CD8-positive, alpha-beta memory T cell (primary cell): Measurements from ENCODE around the gene HOXB1. TPM values are rescaled to one million over a fixed set of nuclear protein-coding genes. Genes with fewer than 3 reads are reported as not detected.

Source experiments
- CTCF ChIA-PET: fragments of 350-600 bp; sonication (Branson Sonifier 250); formaldehyde crosslinking; loops from one replicate; lab custom pipeline; 2021; ENCODE audit warnings: antibody characterized with exemption; lab: Charles Lee
- POLR2A ChIA-PET: fragments of 350-600 bp; sonication (Branson Sonifier 250); formaldehyde crosslinking; loops from one replicate; lab custom pipeline; 2021; ENCODE audit warnings: antibody characterized with exemption; lab: Charles Lee
- DNase-seq, 5 donors: peaks; one replicate each; pipeline versions ENCODE4 v3.0.0 to v3.0.0-alpha.2; 2020 to 2022; ENCODE audit warnings: mixed read lengths in 1 of 5
- H3K27ac ChIP-seq: one replicate; pipeline ENCODE4 v1.7.0; 2013; ENCODE audit warnings: low read depth, mild to moderate bottlenecking, low read length, moderate library complexity
- H3K27me3 ChIP-seq: 2 replicates; pipeline ENCODE4 v1.7.0; 2013; ENCODE audit warnings: low read length, mild to moderate bottlenecking; ENCODE audit not compliant: insufficient read depth, poor library complexity, severe bottlenecking
- H3K36me3 ChIP-seq: 2 replicates; pipeline ENCODE4 v1.7.0; 2013; ENCODE audit warnings: mild to moderate bottlenecking, low read length, moderate library complexity; ENCODE audit not compliant: insufficient read depth
- H3K4me1 ChIP-seq: 2 replicates; pipeline ENCODE4 v1.7.0; 2013; ENCODE audit warnings: mild to moderate bottlenecking, low read length, moderate library complexity; ENCODE audit not compliant: insufficient read depth
- H3K4me3 ChIP-seq: 2 replicates; pipeline ENCODE4 v1.7.0; 2013; ENCODE audit warnings: mild to moderate bottlenecking, low read length
- H3K9me3 ChIP-seq: 2 replicates; pipeline ENCODE4 v1.7.0; 2013; ENCODE audit warnings: mild to moderate bottlenecking, low read length
- H3K27ac Mint-ChIP-seq, 8 donors: one replicate each; pipeline ENCODE4 v1.8.0; 2020 to 2021; ENCODE audit warnings: mixed read lengths in 8 of 8, mild to moderate bottlenecking in 6 of 8, inconsistent platforms in 3 of 8, moderate library complexity in 3 of 8
- H3K27me3 Mint-ChIP-seq, 2 donors: one replicate each; pipeline ENCODE4 v1.8.0; 2020 to 2021; ENCODE audit warnings: mixed read lengths in 2 of 2, mild to moderate bottlenecking in 1 of 2, moderate library complexity in 1 of 2
- H3K36me3 Mint-ChIP-seq, 3 donors: one replicate each; pipeline ENCODE4 v1.8.0; 2020 to 2021; ENCODE audit warnings: mixed read lengths in 3 of 3, inconsistent platforms in 1 of 3, mild to moderate bottlenecking in 1 of 3
- H3K4me1 Mint-ChIP-seq, 3 donors: one replicate each; pipeline ENCODE4 v1.8.0; 2020 to 2021; ENCODE audit warnings: mixed read lengths in 3 of 3, inconsistent platforms in 1 of 3, mild to moderate bottlenecking in 1 of 3
- H3K4me3 Mint-ChIP-seq, 7 donors: one replicate each; pipeline ENCODE4 v1.8.0; 2020 to 2021; ENCODE audit warnings: mixed read lengths in 7 of 7, mild to moderate bottlenecking in 6 of 7, moderate library complexity in 4 of 7, inconsistent platforms in 2 of 7
- H3K9me3 Mint-ChIP-seq, 5 donors: one replicate each; pipeline ENCODE4 v1.8.0; 2020 to 2022; ENCODE audit warnings: mixed read lengths in 5 of 5, mild to moderate bottlenecking in 3 of 5, moderate library complexity in 2 of 5, inconsistent platforms in 1 of 5
- polyA plus RNA-seq: library from polyadenylated mRNA; unstranded; fragments of 300-500 nt; fragmentation: Illumina TruSeq; gene quantifications from one replicate; pipeline ENCODE4 v1.2.3, GENCODE V29; 2021
- total RNA-seq, 2 experiments: library from RNA; stranded (reverse); gene quantifications; one replicate each; pipeline ENCODE4 v1.2.3, GENCODE V29; 2021

HOXB1 gene
- total and polyA plus RNA-seq, 3 experiments from 2014 or later, result not detected

- POLR2A ChIA-PET, result no interaction called here
- CTCF ChIA-PET, result interaction anchor here (1.0 to 2.6 kb wide), 2 partner anchors 12 to 62 kb away, joined by 4 to 7 read pairs; no protein-coding TSS in a partner anchor
- DNase-seq, result peak in 1 of 5 donors; percentile 26
- H3K36me3 ChIP-seq, result no peaks in the 10 kb centered on the region
- H3K4me3 ChIP-seq, result no peak overlapping the region
- Mint-ChIP-seq H3K36me3 (peaks cover 0 to 6% (median 4%) of the 10 kb centered on the region in 3 donors), H3K4me1 (peaks cover 4 to 13% (median 6%) of the 10 kb centered on the region in 3 donors), H3K27ac (peak overlapping the region in 6 of 8 donors; percentile 30 to 91 (median 68)), H3K9me3 (no peaks in the 10 kb centered on the region), H3K27me3 (peaks cover 9 to 14% of the 10 kb centered on the region in 2 donors), H3K4me3 (peak overlapping the region; percentile 75 to 88 (median 83))
- no peaks in the 10 kb centered on the region for H3K4me1 ChIP-seq
- no peaks in the 10 kb centered on the region for H3K27me3 ChIP-seq
- H3K27ac ChIP-seq, result no peak overlapping the region
- no peaks in the 10 kb centered on the region for H3K9me3 ChIP-seq
Measured at GRCh38 chr17:48555258-48556228, 24.7 kb upstream of the HOXB1 start.

GRCh38 chr17:48554412-48555257 lies 23.8 kb upstream of the HOXB1 start:
- Mint-ChIP-seq H3K9me3 (no peaks in the 10 kb centered on the region), H3K36me3 (peaks cover 0 to 7% (median 6%) of the 10 kb centered on the region in 3 donors), H3K4me3 (peak overlapping the region in 5 of 7 donors; percentile 5 to 87 (median 77)), H3K27me3 (peaks cover 9 to 14% of the 10 kb centered on the region in 2 donors), H3K27ac (peak overlapping the region in 3 of 8 donors; percentile 30 to 89 (median 66)), H3K4me1 (peaks cover 4 to 13% (median 6%) of the 10 kb centered on the region in 3 donors)
- Histone ChIP-seq H3K27me3 (no peaks in the 10 kb centered on the region), H3K4me1 (no peaks in the 10 kb centered on the region), H3K27ac (no peak overlapping the region), H3K4me3 (no peak overlapping the region), H3K9me3 (no peaks in the 10 kb centered on the region), H3K36me3 (no peaks in the 10 kb centered on the region)
- POLR2A ChIA-PET, result no interaction called here
- CTCF ChIA-PET, result interaction anchor here (1.0 to 2.6 kb wide), 2 partner anchors 11 to 62 kb away, joined by 4 to 7 read pairs; no protein-coding TSS in a partner anchor
- peak in 1 of 5 donors; percentile 34 for DNase-seq

- no peak for DNase-seq
- Mint-ChIP-seq H3K36me3 (peaks cover 0 to 8% (median 7%) of the 10 kb centered on the region in 3 donors), H3K4me1 (peaks cover 4 to 13% (median 6%) of the 10 kb centered on the region in 3 donors), H3K27me3 (peaks cover 9 to 14% of the 10 kb centered on the region in 2 donors), H3K4me3 (no peak overlapping the region), H3K9me3 (no peaks in the 10 kb centered on the region), H3K27ac (peak overlapping the region in 1 of 8 donors; percentile 46)
- ChIA-PET POLR2A (no interaction called here), CTCF (no interaction called here)
- peaks cover 2% of the 10 kb centered on the region for H3K4me1 ChIP-seq
- no peaks in the 10 kb centered on the region for H3K27me3 ChIP-seq
- no peaks in the 10 kb centered on the region for H3K36me3 ChIP-seq
- H3K9me3 ChIP-seq, result no peaks in the 10 kb centered on the region
- H3K4me3 ChIP-seq, result no peak overlapping the region
- no peak overlapping the region for H3K27ac ChIP-seq
Measured at GRCh38 chr17:48553826-48554225, 23.0 kb upstream of the HOXB1 start.

GRCh38 chr17:48553190-48553547 lies 22.4 kb upstream of the HOXB1 start:
- no peak overlapping the region for H3K4me3 ChIP-seq
- H3K27me3 ChIP-seq, result no peaks in the 10 kb centered on the region
- peak in 1 of 5 donors; percentile 40 for DNase-seq
- H3K27ac ChIP-seq, result no peak overlapping the region
- ChIA-PET CTCF (no interaction called here), POLR2A (no interaction called here)
- H3K36me3 Mint-ChIP-seq, result peaks cover 0 to 8% (median 5%) of the 10 kb centered on the region in 3 donors
- H3K27ac Mint-ChIP-seq, result no peak overlapping the region
- peaks cover 5 to 19% (median 11%) of the 10 kb centered on the region in 3 donors for H3K4me1 Mint-ChIP-seq
- H3K9me3 ChIP-seq, result no peaks in the 10 kb centered on the region
- H3K4me3 Mint-ChIP-seq, result no peak overlapping the region
- H3K4me1 ChIP-seq, result peaks cover 7% of the 10 kb centered on the region
- H3K9me3 Mint-ChIP-seq, result no peaks in the 10 kb centered on the region
- no peaks in the 10 kb centered on the region for H3K36me3 ChIP-seq
- H3K27me3 Mint-ChIP-seq, result peaks cover 9 to 14% of the 10 kb centered on the region in 2 donors

DNA sequence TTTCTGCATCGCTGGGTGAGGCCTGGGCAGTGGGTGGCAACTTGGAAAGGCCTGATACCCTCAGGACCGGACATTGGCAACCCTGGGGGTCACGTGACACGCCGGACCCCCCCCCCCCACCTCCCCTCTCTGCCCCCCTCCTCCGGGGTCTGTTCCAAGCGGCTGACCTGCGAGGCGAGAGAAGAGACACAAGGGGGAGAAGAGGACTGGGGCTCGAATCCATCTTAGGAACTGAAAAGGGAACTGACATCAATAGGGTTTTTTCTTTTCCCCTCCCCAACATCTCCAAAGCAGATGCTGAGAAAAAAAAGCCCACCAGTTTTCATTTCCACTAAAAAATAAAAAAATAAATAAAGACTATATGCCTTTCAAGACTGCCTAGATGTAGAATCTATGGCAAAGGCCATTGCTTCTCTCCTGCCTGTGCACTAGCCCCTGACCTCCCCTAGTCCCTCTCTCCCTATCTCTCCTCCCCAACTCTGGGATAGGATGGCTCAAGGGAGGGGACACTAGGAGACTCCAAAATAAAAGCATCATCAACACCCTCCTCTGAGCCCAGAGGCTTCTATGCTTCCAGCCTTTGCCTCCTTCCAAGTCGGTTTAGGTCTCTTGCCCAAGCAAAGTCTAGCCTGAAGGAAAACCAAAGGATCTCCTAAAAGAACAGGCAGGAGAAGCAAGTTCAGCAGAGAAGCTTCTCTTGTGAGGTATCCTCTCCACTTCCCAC lies 21.8 kb upstream of the HOXB1 start:
- Mint-ChIP-seq H3K9me3 (no peaks in the 10 kb centered on the region), H3K4me1 (peaks cover 8 to 24% (median 16%) of the 10 kb centered on the region in 3 donors), H3K4me3 (no peak overlapping the region), H3K36me3 (peaks cover 0 to 8% (median 5%) of the 10 kb centered on the region in 3 donors), H3K27ac (no peak overlapping the region), H3K27me3 (peaks cover 9 to 10% of the 10 kb centered on the region in 2 donors)
- DNase-seq, result peak in 1 of 5 donors; percentile 6
- H3K27ac ChIP-seq, result no peak overlapping the region
- no peaks in the 10 kb centered on the region for H3K9me3 ChIP-seq
- ChIA-PET POLR2A (no interaction called here), CTCF (no interaction called here)
- H3K27me3 ChIP-seq, result no peaks in the 10 kb centered on the region
- no peaks in the 10 kb centered on the region for H3K36me3 ChIP-seq
- no peak overlapping the region for H3K4me3 ChIP-seq
- H3K4me1 ChIP-seq, result peaks cover 12% of the 10 kb centered on the region

DNA sequence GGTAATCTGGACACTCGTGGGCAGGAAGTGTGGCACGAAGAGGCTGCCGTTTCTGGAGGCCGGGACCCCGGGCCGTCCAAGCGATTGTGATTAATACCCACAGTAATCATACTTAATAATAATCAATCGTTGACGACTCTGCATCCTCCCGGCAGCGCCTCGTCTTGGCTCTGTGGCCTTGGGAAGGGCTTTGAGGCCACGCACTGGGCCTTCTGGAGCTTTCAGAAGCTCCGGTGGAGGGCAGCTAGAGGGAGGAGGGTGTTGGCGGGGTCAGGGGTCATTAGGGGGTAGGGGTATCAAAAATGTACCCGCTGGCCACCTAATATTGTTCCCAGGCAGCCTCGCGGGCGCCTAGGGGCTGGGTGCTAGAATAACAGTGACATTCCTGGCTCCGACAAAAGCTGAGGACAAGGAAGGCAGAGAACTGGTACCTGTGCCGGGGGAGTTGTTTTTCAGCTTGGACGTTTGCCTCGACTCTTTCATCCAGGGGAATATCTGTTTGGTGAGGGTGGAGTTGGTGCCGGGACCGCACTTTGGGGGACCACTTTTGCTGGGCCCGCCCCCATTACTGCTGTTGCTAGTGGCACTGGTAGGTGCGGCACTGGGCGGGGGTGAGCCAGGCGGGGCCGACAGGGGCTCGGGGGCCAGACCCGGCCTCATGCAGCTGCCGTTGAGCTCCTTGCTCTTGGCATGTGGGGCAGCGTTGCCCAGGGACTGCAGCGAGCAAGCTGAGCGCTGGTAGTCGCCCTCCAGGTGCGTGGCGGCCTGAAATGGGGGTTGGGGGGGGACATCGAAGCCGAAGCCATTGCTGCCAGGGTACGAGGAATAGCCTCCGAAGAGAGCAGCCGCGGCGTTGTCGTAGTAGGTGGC lies 21.0 kb upstream of the HOXB1 start:
- Histone ChIP-seq H3K27me3 (no peaks in the 10 kb centered on the region), H3K9me3 (no peaks in the 10 kb centered on the region), H3K4me3 (no peak overlapping the region), H3K27ac (no peak overlapping the region), H3K4me1 (peaks cover 17% of the 10 kb centered on the region), H3K36me3 (no peaks in the 10 kb centered on the region)
- Mint-ChIP-seq H3K27me3 (peaks cover 7% of the 10 kb centered on the region in 2 donors), H3K27ac (no peak overlapping the region), H3K4me1 (peaks cover 9 to 31% (median 18%) of the 10 kb centered on the region in 3 donors), H3K4me3 (no peak overlapping the region), H3K36me3 (peaks cover 0 to 8% (median 5%) of the 10 kb centered on the region in 3 donors), H3K9me3 (no peaks in the 10 kb centered on the region)
- POLR2A ChIA-PET, result no interaction called here
- DNase-seq, result peak in 1 of 5 donors; percentile 33
- CTCF ChIA-PET, result no interaction called here

- H3K27ac Mint-ChIP-seq, result no peak overlapping the region
Measured at GRCh38 chr17:48551214-48551555, 20.4 kb upstream of the HOXB1 start.

More at GRCh38 chr17:48551214-48551555, 20.4 kb upstream of the HOXB1 start:
- H3K9me3 ChIP-seq, result no peaks in the 10 kb centered on the region
- Mint-ChIP-seq H3K4me3 (no peak overlapping the region), H3K27me3 (peaks cover 3 to 6% of the 10 kb centered on the region in 2 donors), H3K36me3 (peaks cover 0 to 8% (median 5%) of the 10 kb centered on the region in 3 donors), H3K4me1 (peaks cover 9 to 36% (median 18%) of the 10 kb centered on the region in 3 donors), H3K9me3 (no peaks in the 10 kb centered on the region)
- POLR2A ChIA-PET, result no interaction called here
- peaks cover 22% of the 10 kb centered on the region for H3K4me1 ChIP-seq
- no peak overlapping the region for H3K4me3 ChIP-seq
- H3K36me3 ChIP-seq, result no peaks in the 10 kb centered on the region
- no peak for DNase-seq
- no peaks in the 10 kb centered on the region for H3K27me3 ChIP-seq
- CTCF ChIA-PET, result no interaction called here
- H3K27ac ChIP-seq, result no peak overlapping the region
